NCI-H1048 (cell line): ENCODE results near the gene ANKMY1.
"Not testable (repeated sequence)": the region's sequence is repeated elsewhere in the genome, so short reads cannot be mapped to it uniquely, and the experiment has no call there.

Experiments
- DNase-seq: peaks from one replicate; lab custom pipeline; 2025; lab: John Stamatoyannopoulos, UW

Gene ANKMY1

DNA sequence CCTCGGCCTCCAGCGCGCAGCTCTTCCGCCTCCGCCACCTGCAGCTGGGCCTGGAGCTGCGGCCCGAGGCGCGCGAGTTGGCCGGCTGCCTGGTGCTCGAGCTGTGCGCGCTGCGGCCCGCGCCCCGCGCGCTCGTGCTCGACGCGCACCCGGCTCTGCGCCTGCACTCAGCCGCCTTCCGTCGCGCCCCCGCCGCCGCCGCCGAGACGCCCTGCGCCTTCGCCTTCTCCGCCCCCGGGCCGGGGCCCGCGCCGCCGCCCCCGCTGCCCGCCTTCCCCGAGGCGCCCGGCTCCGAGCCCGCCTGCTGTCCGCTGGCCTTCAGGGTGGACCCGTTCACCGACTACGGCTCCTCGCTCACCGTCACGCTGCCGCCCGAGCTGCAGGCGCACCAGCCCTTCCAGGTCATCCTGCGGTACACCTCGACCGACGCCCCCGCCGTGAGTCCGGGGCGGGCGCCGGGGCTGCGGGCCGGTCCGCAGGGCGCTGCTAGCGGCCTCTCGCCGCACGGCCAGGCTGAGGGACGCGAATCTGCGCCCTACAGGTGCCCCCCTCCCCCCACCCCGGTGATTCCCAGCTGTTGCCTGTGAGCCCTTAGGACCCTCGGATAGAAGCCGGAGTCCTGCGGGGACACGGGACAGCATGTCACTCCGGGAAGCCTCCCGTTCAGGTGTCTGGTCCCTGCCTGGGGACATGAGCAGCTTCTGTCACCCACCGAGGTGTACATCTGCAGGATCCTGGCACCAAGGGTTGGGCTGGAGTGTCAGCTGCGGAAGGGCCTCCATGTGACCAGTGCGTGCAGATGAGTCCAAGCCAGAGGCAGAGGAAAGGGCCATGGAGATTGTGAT is 11.1 kb upstream of the ANKMY1 start:
- peak; percentile 17 for DNase-seq

DNA sequence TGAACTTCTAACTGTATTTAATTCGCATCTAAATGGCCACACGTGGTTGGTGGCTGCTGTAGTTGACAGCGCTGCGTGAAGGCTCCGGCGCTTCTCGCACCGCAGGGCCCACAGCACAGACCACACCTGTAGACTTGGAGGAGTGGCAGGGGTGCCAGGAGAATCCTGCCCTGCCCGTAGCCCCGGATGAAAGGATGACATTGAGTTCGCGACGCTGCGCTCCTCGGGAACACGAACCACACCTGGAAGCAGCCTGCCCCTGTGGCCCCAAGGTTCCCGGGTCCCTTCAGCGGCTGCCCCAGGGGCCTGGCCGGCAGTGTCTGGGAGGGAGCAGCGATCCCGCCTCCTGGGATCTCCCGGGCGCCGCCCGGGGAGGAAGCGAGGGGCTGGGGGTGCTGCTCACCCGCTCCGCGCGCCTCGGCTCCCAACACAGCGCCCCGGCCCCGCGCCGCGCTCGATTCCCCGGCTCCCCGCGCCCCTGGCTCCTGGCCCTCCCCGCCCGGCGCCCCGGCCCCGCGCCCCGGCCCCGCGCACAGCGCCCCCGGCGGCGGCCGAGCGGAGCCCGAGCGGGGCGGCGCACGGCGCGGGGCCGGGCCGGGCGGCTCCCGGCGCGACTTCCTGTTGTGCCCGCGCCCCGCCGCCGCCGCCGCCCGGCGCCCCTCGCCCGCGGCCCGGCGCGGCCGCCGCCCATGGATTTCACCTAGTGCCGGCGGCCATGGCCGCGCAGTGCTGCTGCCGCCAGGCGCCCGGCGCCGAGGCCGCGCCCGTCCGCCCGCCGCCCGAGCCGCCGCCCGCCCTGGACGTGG is 10.3 kb upstream of the ANKMY1 start, which contains the start of gene RNPEPL1:
Gene RNPEPL1 (plus strand): TSS at position 613 of the 806 bp plus-strand sequence. CDS start 103 bp downstream, at position 716.
- DNase-seq = no peak

DNA sequence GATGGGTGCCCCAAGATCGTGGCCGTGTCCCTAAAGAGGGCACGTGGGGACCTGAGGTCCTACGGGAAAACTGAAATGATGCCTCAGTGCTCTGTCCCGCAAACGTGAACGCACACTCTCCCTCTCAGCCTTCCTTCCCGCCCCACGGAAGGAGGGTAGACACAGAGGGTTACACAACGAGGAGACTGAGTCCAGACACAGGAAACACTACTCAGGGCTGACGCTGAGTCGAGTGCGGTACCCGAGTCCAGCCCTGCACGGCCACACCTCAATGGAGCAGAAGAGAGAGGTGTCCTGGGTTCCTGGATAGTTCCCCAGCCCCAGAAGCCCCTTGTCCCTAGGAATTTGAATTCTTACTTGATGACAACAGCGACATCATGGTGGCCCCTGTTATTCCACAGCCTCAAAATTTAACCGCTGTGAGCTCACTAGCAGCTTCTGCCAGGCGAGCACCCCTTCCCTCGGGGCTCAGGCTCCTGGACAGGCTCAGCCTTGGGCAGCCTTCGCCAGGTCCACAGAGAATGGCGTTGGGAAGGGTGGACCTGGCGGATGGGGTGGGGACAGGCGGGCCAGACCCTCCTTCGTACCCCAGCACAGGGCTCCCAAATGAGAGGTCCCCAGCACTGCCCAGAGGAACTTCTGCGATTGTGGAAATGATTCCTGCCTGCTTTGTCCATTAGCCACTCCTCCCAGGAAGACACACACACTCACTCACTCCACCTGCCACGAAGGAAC is 9.5 kb upstream of the ANKMY1 start:
- no peak for DNase-seq

DNA sequence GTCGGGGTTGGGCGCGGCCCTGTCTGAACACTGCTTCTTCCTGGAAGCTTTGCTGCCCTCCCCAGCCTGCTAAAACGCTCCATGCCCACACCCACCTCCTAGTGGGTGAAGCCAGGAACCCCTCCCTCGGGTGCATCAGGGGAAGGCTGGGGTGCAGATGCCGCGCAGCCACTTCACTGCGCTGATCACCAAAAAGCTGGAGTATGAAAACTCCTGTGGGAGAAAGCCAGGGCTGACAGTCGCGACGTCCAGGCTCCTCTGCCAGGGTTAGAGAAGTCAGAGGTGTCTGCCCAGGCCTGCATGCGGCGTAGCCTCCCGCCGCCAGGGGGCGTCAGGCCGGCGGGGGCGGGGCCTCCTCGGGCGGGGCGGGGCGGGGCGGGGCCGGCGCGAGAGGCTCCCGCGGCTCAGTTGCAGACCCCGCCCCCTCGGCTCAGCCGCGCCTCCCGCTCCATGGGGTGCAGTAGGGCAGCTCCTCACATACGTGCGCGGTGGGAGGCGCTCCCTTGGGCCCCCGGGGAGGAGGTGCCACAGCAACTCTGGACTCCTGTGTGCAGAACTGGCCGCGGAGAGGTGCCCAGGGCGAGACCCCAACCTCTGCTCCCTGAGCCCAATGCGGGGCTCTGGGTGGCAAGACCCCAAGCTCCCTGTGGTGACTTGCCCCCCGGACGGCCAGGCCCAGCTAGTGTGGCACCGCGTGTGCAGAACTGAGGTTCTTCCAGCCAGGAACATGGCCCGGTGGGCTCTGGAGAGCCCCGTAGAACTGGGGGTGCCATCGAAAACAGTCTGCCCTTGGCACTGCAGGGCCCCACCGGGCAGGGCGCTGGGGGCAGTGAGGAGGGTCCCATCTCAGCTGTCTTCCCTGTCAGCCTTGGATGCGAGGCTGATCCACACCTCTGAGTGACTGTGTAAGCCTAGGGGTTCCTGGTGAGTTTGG is 8.7 kb upstream of the ANKMY1 start:
- peak; percentile 75 for DNase-seq

DNA sequence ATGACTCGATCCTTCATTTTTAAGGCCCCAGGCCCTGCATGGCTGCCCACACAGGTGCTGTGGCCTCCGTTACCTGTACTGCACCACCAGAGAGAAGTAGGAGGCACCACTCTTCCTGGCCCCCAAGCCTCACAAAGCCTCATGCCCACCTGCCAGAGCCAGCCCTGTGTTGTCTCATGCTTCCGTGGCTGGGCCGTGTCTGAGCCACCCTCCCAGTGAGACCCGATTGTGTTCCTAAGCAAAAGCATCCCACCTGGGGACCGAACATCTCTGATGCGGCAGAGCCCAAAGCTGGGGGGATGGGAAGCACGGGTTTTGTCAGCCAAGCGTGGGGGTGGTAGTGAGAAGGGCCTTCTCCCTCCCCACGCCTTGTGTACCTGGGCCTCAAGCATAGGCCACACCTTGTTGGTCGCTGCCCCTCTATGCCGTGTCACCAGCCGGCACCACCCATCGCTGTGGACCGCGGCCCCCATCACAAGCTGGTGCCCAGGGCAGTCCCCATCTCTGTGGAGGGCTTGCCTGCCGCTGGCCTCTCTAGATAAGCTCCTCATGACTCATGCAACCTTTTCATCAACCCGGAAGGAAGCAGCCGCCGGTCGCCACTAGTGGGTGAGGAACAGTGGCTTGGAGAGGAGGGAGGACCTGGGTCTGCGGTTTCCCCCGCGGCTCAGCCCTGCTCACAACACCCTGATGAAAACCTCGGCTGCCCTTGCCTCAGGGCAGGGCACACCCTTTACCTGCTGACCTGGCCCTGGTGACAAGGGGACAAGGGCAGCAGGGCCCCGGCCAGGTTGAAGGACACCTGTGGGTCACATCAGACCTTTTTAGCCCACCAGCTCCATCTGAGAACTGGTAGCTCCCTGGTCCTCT is 7.8 kb upstream of the ANKMY1 start:
- DNase-seq = no peak

DNA sequence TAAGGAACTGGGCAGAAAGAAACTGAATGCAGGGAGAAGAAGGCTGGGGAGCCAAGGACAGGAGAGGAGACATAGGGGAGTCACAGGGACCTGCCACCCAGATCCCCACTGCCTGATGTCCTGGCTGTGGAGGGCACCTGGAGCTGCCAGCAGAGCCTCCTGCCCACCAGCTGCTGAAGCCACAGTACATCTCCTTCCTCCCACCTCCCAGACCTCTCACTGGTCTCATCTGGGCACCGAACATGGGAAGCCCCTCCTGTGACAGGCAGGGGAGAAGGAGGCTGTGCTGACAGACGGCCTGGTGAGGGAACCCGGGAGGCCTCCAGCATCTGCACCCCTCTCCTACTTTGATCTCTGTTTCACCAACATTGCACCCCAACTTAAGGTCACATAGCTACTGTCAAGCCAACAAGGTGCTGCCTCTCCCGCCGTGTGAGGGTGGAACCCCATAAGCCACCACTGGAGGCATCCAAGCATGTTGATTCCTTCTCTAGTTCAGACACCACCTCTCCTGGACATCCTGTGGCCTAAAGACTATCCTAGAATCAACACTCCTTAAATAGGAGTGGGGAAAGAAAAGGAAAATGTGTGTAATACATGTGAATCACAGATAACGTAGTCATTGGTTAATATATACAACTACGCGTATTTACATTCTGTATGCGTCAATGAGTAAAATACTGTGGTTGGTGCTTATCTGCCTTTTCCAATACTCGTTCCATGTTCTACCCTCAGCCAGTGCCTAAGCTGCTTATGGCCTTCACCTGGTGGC is 7.0 kb upstream of the ANKMY1 start:
- no peak for DNase-seq

DNA sequence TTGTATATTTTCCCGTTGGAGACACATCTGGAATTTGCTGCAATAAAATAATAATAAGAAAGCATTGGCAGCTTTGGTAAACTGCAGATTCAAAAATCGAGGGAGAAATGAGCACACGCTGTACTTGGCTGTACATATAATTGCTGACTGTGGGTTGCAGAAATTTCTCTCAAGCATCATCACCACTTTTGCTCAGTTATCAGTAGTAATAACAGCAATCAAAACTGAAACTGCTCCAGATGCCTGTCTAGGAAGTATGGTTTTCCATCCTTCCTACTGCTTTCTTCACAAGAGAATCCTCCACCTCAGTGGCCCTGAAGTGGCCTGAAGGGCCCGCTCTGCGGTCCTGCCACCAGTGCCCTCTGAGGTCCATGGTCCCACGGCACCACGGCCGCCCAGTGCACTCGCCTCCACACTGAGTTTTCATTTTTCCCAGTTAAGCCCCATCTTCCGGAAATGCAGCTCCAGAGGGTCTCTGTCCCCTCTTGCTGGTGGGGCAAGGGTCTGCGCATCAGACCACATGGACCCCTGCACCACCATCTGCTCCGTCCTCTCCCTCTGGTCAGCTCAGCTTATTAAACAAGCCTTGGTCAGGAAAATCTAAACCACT is 6.3 kb upstream of the ANKMY1 start:
- no peak for DNase-seq

DNA sequence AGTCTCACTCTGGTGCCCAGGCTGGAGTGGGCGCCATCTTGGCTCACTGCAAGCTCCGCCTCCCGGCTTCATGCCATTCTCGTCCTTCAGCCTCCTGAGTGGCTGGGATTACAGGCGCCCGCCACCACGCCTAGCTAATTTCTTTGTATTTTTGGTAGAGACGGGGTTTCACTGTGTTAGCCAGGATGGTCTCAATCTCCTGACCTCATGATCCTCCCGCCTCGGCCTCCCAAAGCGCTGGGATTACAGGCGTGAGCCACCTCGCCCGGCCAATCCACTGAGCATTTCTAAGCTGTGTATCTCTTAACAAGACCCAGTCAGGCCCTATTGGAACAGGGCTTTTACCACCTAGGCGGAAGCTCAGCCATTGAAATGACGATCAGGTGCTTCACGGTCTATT is 5.4 kb upstream of the ANKMY1 start:
- not testable (repeated sequence) for DNase-seq

DNA sequence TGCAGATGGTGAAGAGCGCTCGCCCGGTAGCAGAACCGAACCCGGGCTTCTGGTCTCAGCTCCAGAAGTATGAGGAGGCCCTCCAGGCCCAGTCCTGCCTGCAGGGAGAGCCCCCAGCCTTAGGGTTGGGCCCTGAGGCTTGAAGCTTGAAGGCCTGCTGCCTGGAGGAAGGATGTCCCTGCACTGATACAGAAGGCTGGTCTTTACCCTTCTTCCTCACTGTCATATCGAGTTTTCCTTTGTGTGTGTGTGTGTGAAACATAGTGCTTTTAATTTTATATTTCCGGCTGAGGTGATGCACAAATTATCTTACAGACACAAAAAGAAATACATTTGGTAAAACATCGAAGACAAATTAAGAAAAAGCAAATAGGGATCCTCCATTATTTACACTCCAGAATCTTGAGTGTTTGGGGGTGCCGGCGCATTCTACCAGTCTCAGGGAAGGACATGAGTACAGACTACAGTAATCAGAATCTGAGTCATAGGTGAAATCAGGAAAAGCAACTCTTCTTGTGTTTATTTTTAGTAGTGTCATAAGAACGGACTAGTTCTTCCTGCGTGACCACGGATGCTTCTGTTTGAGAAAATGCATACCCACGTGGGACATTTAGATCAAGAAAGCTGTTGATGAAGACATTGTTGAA is 3.7 kb upstream of the ANKMY1 start:
- no peak for DNase-seq

DNA sequence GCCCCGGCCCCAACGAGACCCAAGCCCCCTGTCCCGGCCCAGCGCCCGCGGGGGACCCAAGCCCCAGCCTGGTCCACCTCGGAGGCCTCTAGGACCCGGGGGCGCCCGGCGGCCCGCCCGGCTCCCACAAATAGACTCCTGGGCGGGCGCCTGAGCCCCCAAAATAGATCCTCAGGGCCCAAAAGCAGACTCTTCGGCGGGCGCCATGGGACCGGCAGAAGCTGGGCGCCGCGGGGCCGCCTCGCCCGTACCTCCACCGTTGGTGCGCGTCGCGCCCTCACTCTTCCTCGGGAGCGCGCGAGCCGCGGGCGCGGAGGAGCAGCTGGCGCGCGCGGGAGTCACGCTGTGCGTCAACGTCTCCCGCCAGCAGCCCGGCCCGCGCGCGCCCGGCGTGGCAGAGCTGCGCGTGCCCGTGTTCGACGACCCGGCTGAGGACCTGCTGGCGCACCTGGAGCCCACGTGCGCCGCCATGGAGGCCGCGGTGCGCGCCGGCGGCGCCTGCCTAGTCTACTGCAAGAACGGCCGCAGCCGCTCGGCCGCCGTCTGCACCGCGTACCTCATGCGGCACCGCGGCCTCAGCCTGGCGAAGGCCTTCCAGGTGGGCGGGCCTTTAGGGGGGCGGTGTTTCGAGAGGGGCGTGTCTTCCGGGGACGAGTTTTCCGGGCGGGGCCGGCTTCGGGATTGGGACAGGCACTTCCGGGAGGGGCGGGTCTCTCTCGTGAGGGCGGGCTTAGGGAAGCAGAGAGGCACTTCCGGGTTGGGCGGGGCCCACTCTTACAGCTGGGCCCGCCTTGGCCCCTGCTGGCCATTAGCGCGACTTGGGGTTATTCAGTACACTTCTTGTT is 2.9 kb upstream of the ANKMY1 start:
- DNase-seq = peak; percentile 84

DNA sequence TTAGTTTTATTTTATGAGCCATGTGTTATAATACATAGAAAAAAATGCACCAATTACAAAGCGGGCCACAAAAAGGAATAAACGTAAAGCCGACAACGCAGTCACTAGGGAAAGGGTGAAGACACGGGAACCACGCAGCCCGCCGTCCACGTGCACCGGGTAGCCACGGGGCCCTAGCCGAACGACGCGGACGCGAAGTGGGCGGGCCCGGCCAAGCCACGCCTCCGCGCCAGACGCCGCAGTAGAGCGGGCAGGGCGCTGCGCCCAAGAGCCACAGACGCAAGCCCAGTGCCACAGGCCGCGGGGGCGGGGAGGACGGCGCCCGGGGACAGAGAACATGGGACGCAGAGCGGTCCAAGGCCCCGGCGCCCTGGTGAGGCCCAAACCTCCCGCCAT is 2.3 kb upstream of the ANKMY1 start, which contains the start of gene DUSP28:
Gene DUSP28 (plus strand): TSS at position 274 of the 396 bp plus-strand sequence. CDS start 328 bp downstream, outside the sequence.
- DNase-seq = peak; percentile 68

DNA sequence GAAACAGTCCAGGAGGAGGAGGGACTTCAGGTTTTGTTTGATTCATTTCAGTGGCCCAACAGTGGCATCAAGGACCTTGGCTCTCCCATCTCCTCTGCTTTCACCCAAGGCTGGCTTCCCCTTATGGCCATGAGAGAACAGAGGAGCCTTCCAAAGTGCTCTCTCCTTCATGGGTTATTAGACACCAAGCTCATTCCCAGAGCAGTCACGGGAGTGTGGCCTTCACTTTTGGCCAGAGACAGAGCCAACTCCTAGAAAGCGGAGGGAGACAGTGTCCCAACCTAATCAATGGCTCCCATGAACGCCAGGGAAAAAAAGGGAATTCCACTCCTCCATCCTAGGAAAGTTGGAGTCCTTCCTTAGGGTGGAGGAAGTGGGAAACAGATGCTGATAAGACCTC is 1.5 kb upstream of the ANKMY1 start:
- no peak for DNase-seq

DNA sequence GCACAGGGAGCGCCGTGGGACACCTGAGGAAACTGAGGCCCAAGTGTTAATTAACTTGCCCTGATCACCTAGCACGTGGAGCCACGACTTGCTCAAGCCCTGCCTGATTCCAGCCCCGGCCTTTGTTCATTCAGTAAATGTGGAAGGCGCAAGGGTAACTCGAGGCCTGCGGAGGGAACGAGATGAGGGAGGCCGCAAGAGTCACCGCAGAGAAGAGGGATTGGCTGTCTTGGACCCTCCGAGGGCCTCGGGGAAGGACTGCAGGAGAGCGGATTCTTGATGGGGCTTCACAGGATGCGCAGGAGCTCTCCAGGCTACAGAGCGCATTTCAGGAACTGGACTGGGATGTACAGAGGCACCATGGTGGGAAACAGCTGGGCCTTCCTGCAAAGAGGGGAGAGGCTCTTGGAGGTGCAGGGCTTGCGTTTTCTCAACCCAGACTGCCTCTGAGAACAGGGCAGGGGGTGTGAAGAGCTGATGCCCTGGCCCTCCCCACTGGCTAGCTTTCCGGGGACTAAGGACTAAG is 511 bp upstream of the ANKMY1 start:
- DNase-seq = no peak

DNA sequence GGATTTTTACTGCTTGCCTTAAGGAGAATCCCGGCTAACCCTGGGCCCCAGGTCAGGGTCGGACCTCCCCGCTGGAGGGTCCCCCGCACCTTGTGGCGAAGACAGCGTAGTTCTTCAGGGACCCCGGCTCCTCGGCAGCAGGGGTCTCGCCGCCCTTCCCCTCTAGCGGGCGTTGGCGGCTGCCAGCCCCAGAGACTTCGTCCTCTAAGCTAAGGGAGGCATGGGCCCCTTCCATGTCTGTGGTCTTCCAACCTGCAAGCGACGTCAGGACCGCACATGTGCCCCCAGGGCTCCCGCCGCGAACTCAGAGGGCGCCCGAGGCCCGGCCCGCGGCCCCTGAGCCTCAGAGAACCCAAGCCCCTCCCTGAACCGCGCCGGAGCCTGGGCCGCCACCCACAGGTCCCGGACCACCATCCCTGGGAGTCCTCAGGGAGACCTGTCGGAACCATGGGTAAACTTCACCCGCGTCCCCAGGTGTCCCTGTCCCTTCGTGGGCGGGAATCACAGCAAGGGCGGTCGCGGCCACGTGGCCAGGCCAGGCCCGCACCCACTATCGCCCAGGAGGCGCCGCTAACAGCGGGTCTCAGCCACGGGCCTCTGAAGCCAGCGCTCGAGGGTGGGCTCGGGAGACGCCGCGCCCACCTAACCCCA is 562 bp downstream of the ANKMY1 start:
- DNase-seq = no peak

DNA sequence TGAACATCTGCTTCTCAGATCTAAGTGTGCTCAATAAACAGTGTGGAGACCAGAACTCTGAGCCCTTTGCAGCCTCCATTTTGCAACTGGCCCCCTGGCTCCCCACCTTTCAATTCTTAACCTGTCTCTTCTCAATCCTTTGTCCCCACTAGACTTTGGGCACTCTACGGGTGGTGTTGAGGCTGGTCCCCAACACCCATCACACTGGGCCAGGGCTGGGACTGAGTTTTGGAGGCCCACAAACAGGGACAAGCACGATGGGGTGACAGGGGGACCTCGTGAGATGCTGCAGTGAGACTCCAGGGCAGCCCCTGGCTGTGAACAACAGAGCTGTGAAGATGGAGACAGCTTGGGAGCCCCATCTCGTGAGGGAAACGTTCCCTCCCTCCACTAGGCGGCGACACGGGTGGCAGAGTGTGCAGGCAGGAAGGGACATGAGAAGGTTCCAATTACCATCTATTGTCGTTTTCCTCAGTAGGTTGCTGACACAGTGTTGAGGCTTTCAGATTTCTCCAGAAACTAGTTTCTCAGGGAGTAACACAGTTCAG is 1.2 kb downstream of the ANKMY1 start:
- DNase-seq = no peak

DNA sequence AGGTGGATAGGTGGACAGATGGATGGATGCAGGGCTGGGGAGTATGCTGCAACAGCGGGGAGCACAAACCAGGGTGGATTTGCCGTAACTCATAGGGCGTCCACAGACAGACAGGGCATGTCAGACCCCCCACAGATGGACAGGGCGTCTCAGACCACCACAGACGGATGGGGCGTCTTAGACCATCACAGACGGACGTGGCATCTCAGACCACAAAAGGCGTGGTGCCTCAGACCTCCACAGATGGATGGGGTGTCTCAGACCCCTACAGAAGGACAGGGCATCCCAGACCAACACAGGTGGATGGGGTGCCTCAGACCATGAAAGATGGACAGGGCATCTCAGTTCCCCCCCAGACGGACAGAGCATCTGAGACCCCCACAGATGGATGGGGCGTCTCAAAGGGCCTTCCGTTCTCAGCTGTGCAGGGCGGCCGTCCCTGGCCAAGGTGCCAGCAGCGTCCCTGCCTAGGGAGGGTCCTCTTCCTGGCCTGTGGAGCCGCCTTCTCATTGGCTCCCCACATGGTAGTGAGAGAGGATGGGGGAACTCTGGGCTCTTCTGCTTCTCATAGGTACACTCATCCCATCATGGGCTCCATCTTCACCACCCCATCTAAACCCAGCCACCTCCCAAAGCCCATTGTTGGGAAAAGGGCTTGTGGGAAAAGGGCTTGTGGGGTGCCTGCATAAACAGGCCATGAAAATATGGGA is 2.1 kb downstream of the ANKMY1 start:
- DNase-seq = no peak
